H1 (cell line): ENCODE measurements around the gene LSM6. TPM values are rescaled to one million over a fixed set of nuclear protein-coding genes. Genes with fewer than 3 reads are reported as not detected.

Source experiments
- CTCF ChIA-PET: fragments of 300-600 bp; sonication (Branson Sonifier 250); formaldehyde crosslinking; loops from one replicate; lab custom pipeline; 2021; ENCODE audit not compliant: partially characterized antibody; lab: Charles Lee
- POLR2A ChIA-PET: fragments of 300-600 bp; sonication (Branson Sonifier 250); formaldehyde crosslinking; loops from one replicate; lab custom pipeline; 2021; ENCODE audit warnings: inconsistent platforms; ENCODE audit not compliant: partially characterized antibody; lab: Charles Lee
- DNase-seq, 2 experiments: peaks; one replicate each; pipeline versions ENCODE4 v3.0.0 to v3.0.0-alpha.2; 2010 to 2022; ENCODE audit warnings: low spot score in 2 of 2, low read depth in 1 of 2, mixed read lengths in 1 of 2
- FAIRE-seq: peaks from 2 replicates; lab custom pipeline; 2011; peaks lifted over from hg19 to GRCh38; lab: Jason Lieb, UNC
- H2AFZ ChIP-seq: 2 replicates; pipeline ENCODE4 v1.8.1; 2012; ENCODE audit warnings: low read length, inconsistent platforms
- H2AK5ac ChIP-seq: 2 replicates; pipeline ENCODE4 v1.6.1; 2013; ENCODE audit warnings: low read depth, low read length
- H2BK120ac ChIP-seq: replicated peaks from 2 replicates; pipeline ENCODE3; 2013; ENCODE audit warnings: low read depth, low read length, inconsistent platforms
- H2BK12ac ChIP-seq: 2 replicates; pipeline ENCODE4 v1.6.1; 2013; ENCODE audit warnings: low read depth, low read length
- H2BK15ac ChIP-seq: 2 replicates; pipeline ENCODE4 v1.6.1; 2013; ENCODE audit warnings: low read length
- H2BK20ac ChIP-seq: 2 replicates; pipeline ENCODE4 v1.6.1; 2013; ENCODE audit warnings: low read length
- H2BK5ac ChIP-seq: 2 replicates; pipeline ENCODE4 v1.6.1; 2013; ENCODE audit warnings: low read depth, low read length
- H3K14ac ChIP-seq: 2 replicates; pipeline ENCODE4 v1.6.1; 2013; ENCODE audit warnings: inconsistent platforms; ENCODE audit not compliant: insufficient read length
- H3K18ac ChIP-seq: 2 replicates; pipeline ENCODE4 v1.6.1; 2013; ENCODE audit warnings: low read length; ENCODE audit errors: extremely low read depth
- H3K23ac ChIP-seq: 2 replicates; pipeline ENCODE4 v1.6.1; 2013; ENCODE audit warnings: inconsistent platforms; ENCODE audit not compliant: insufficient read length
- H3K23me2 ChIP-seq: 2 replicates; pipeline ENCODE4 v1.6.1; 2013; ENCODE audit warnings: low read depth, low read length
- H3K27ac ChIP-seq: 2 replicates; pipeline ENCODE4 v1.6.1; 2011; ENCODE audit warnings: low read depth, low read length, inconsistent platforms
- H3K27me3 ChIP-seq, 4 experiments: replicated peaks in 1 of 4; 1 replicate in 1 of 4; 2 replicates in 3 of 4; pipeline versions ENCODE4 v1.6.1 to v1.8.1; 2011 to 2013; ENCODE audit warnings: low read length in 3 of 4, mild to moderate bottlenecking in 3 of 4, inconsistent platforms in 2 of 4, mixed read lengths in 2 of 4, moderate library complexity in 1 of 4; ENCODE audit not compliant: control insufficient read depth in 3 of 4, insufficient read depth in 3 of 4; ENCODE audit errors: extremely low read depth in 1 of 4
- H3K36me3 ChIP-seq, 4 experiments: 2 replicates each; pipeline versions ENCODE4 v1.6.1 to v1.8.1; 2011 to 2013; ENCODE audit warnings: mild to moderate bottlenecking in 4 of 4, low read length in 3 of 4, moderate library complexity in 2 of 4, control low read depth in 1 of 4, inconsistent platforms in 1 of 4; ENCODE audit not compliant: insufficient read depth in 4 of 4, control insufficient read depth in 2 of 4
- H3K4ac ChIP-seq: replicated peaks from 2 replicates; pipeline ENCODE3; 2013; ENCODE audit warnings: low read length, low read depth, mixed read lengths, inconsistent platforms; ENCODE audit not compliant: insufficient read length
- H3K4me1 ChIP-seq, 4 experiments: replicated peaks in 1 of 4; 1 replicate in 1 of 4; 2 replicates in 3 of 4; pipeline versions ENCODE4 v1.6.1 to v1.8.1; 2011 to 2013; ENCODE audit warnings: low read length in 3 of 4, inconsistent platforms in 2 of 4, mixed read lengths in 1 of 4; ENCODE audit not compliant: insufficient read depth in 4 of 4, control insufficient read depth in 3 of 4
- H3K4me2 ChIP-seq, 2 experiments: 2 replicates each; pipeline versions ENCODE4 v1.6.1 to v1.8.1; 2011 to 2013; ENCODE audit warnings: low read depth in 2 of 2, low read length in 2 of 2, control low read depth in 1 of 2, inconsistent platforms in 1 of 2, mild to moderate bottlenecking in 1 of 2; ENCODE audit not compliant: insufficient read depth in 1 of 2
- H3K4me3 ChIP-seq, 4 experiments: fragments of 200-600, 300-600 bp in 1 of 4; sonication (generic), shearing (Covaris generic), sonication (Bioruptor Twin) in 1 of 4; 2 replicates each; pipeline versions ENCODE4 v1.5.1 to v1.8.1; 2011 to 2016; ENCODE audit warnings: low read length in 4 of 4, low read depth in 3 of 4, control low read depth in 2 of 4, inconsistent platforms in 2 of 4, mild to moderate bottlenecking in 2 of 4, mixed read lengths in 1 of 4, moderate library complexity in 1 of 4; ENCODE audit not compliant: insufficient read depth in 2 of 4; ENCODE audit errors: extremely low read depth in 1 of 4
- H3K56ac ChIP-seq: replicated peaks from 2 replicates; pipeline ENCODE3; 2013; ENCODE audit warnings: low read depth, mild to moderate bottlenecking, mixed read lengths, low read length, inconsistent platforms; ENCODE audit not compliant: insufficient read length
- H3K79me1 ChIP-seq: 2 replicates; pipeline ENCODE4 v1.6.1; 2013; ENCODE audit warnings: low read depth, low read length, control low read depth
- H3K79me2 ChIP-seq, 2 experiments: 2 replicates each; pipeline versions ENCODE4 v1.6.1 to v1.8.1; 2012 to 2013; ENCODE audit warnings: low read length in 2 of 2, mild to moderate bottlenecking in 2 of 2, inconsistent platforms in 1 of 2; ENCODE audit not compliant: insufficient read depth in 2 of 2, control insufficient read depth in 1 of 2
- H3K9ac ChIP-seq, 4 experiments: replicated peaks in 1 of 4; 1 replicate in 1 of 4; 2 replicates in 3 of 4; pipeline versions ENCODE4 v1.6.1 to v1.8.1; 2011 to 2013; ENCODE audit warnings: low read depth in 3 of 4, low read length in 3 of 4, control low read depth in 2 of 4, mild to moderate bottlenecking in 2 of 4, moderate library complexity in 2 of 4, inconsistent platforms in 1 of 4; ENCODE audit errors: extremely low read depth in 1 of 4
- H3K9me3 ChIP-seq, 2 experiments: 2 replicates each; pipeline versions ENCODE4 v1.6.1 to v1.8.1; 2012 to 2013; ENCODE audit warnings: mild to moderate bottlenecking in 2 of 2, moderate library complexity in 2 of 2, control low read depth in 1 of 2, inconsistent platforms in 1 of 2, low read depth in 1 of 2, low read length in 1 of 2, mixed read lengths in 1 of 2; ENCODE audit not compliant: insufficient read depth in 2 of 2
- H4K20me1 ChIP-seq, 2 experiments: replicated peaks in 1 of 2; 2 replicates each; pipeline versions ENCODE3 to v1.8.1; 2011 to 2013; ENCODE audit warnings: inconsistent platforms in 2 of 2, low read length in 2 of 2, mild to moderate bottlenecking in 1 of 2; ENCODE audit not compliant: insufficient read depth in 2 of 2, control insufficient read depth in 1 of 2
- H4K5ac ChIP-seq: 2 replicates; pipeline ENCODE4 v1.6.1; 2013; ENCODE audit warnings: low read length, low read depth, mixed read lengths, inconsistent platforms; ENCODE audit not compliant: insufficient read length
- H4K8ac ChIP-seq: 2 replicates; pipeline ENCODE4 v1.8.0; 2013; ENCODE audit warnings: mild to moderate bottlenecking, moderate library complexity, low read length, inconsistent platforms; ENCODE audit not compliant: insufficient read depth; ENCODE audit errors: extremely low read depth
- H4K91ac ChIP-seq: replicated peaks from 2 replicates; pipeline ENCODE3; 2013; ENCODE audit warnings: low read length, mixed read lengths, inconsistent platforms; ENCODE audit not compliant: insufficient read length
- BACH1 ChIP-seq: IDR thresholded peaks from 2 replicates; pipeline ENCODE4 v1.6.1; 2012; ENCODE audit warnings: low read length, improper control_type of control experiment
- CBX5 ChIP-seq: fragments of 300-800, 300-1000 bp; sonication (generic); IDR thresholded peaks from 2 replicates; pipeline ENCODE4 v1.7.1; 2016; ENCODE audit warnings: antibody characterized with exemption, low read length, low read depth
- CREB1 ChIP-seq: IDR thresholded peaks from 2 replicates; pipeline ENCODE4 v1.6.1; 2012; ENCODE audit warnings: inconsistent platforms
- EGR1 ChIP-seq: IDR thresholded peaks from 2 replicates; pipeline ENCODE4 v1.6.1; 2011; ENCODE audit warnings: low read depth, low read length, borderline replicate concordance
- HDAC6 ChIP-seq: IDR thresholded peaks from one replicate; pipeline ENCODE4 v1.7.1; 2012; ENCODE audit warnings: low read depth, mild to moderate bottlenecking, inconsistent platforms, low read length, moderate library complexity
- KDM1A ChIP-seq: fragments of 200-600, 300-600 bp; sonication (generic); IDR thresholded peaks from 2 replicates; pipeline ENCODE4 v1.7.1; 2016; ENCODE audit warnings: mild to moderate bottlenecking, low read length, borderline replicate concordance
- NANOG ChIP-seq: IDR thresholded peaks from 2 replicates; pipeline ENCODE4 v1.6.1; 2011; ENCODE audit warnings: low read length, low read depth, mild to moderate bottlenecking, inconsistent platforms; ENCODE audit not compliant: insufficient read depth, poor library complexity, severe bottlenecking
- PHF8 ChIP-seq: fragments of 200-600 bp; sonication (generic); conservative IDR thresholded peaks from 2 replicates; pipeline ENCODE4 v1.7.1; 2012; ENCODE audit warnings: low read depth, mild to moderate bottlenecking, inconsistent platforms, low read length, moderate library complexity
- POLR2AphosphoS5 ChIP-seq: IDR thresholded peaks from 2 replicates; pipeline ENCODE4 v1.6.1; 2011; ENCODE audit warnings: low read depth, low read length
- SIRT6 ChIP-seq: IDR thresholded peaks from one replicate; pipeline ENCODE4 v1.7.1; 2012; ENCODE audit warnings: low read length, inconsistent platforms
- SP2 ChIP-seq: IDR thresholded peaks from 2 replicates; pipeline ENCODE4 v1.6.1; 2012; ENCODE audit warnings: mild to moderate bottlenecking, low read length, inconsistent platforms
- TAF1 ChIP-seq: IDR thresholded peaks from 2 replicates; pipeline ENCODE4 v1.6.1; 2011; ENCODE audit warnings: mild to moderate bottlenecking, low read depth, low read length
- ZNF274 ChIP-seq: IDR thresholded peaks from 2 replicates; pipeline ENCODE4 v1.7.0; 2012; ENCODE audit warnings: low read length, borderline replicate concordance; ENCODE audit errors: extremely low read depth
- WGBS, 2 experiments: shearing (Covaris generic) in 1 of 2; methylation state at CpG; one replicate each; pipeline versions ENCODE4 v1.1.6 to v1.1.7; 2013 to 2015; ENCODE audit warnings: low lambda C conversion rate in 2 of 2, mixed read lengths in 2 of 2, inconsistent platforms in 1 of 2, low coverage in 1 of 2, missing lambda C conversion rate in 1 of 2; ENCODE audit not compliant: insufficient replicate concordance in 2 of 2, insufficient coverage in 1 of 2, insufficient read length in 1 of 2; ENCODE audit errors: extremely low coverage in 1 of 2, missing lambda C conversion rate in 1 of 2; 5-methylcytosine and 5-hydroxymethylcytosine counted together
- polyA plus RNA-seq, 7 experiments: library from polyadenylated mRNA; depleted of rRNA in 3 of 7; stranded (reverse) in 5 of 7; unstranded in 2 of 7; fragments of >200 nt in 5 of 7; fragments of 200-250 nt in 2 of 7; gene quantifications; 1 replicate in 5 of 7; 2 replicates in 1 of 7; 4 replicates in 1 of 7; pipeline versions ENCODE4 v1.2.1 to v1.2.3, GENCODE V29; 2011 to 2013; ENCODE audit warnings: missing spikeins in 2 of 7, mixed read lengths in 2 of 7
- total RNA-seq: library from RNA; stranded (reverse); fragmentation: NEBNext Ultra II Directional; extraction: Animal tissue kit (Norgen Biotek cat#: 25700); gene quantifications from 2 replicates; pipeline ENCODE4 v1.2.1, GENCODE V29; 2021
- TF ChIP-seq, protein P1 (sequence below): IDR thresholded peaks from 2 replicates; pipeline ENCODE4 v1.6.1; 2011; ENCODE audit warnings: low read length, improper control_type of control experiment
- TF ChIP-seq, protein P2 (sequence below): IDR thresholded peaks from 2 replicates; pipeline ENCODE4 v1.6.1; 2012; ENCODE audit warnings: inconsistent platforms

The LSM6 gene
- total and polyA plus RNA-seq, 2 of the 8 experiments (the other 6 are each of a cell fraction or from before 2014, with no cell fraction given) = 40.2 to 63.4 TPM

DNA sequence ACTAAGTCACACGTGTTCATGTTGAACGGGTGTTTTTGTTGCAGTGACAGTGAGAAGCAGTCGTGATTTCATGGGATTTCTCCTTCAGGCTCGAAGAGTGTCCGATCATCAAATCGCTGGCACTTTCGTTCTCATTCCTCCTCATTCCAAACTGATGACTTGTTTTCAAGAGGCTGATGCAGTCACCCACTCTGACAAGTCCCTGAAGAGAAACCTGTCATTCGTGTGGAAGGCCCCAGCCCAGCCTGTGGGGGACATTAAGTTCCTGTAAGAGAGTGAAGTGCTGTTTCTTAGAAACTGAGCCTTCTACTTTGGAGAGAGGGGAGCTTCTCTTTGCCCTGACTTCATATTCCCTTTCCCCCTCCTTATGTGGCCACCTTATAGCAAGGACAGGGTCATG is 46.8 kb downstream of the LSM6 start:
- FAIRE-seq = no peak
- no peak overlapping the region for H3K9ac ChIP-seq

More for the DNA sequence above, 46.8 kb downstream of the LSM6 start:
- CTCF ChIA-PET = interaction anchor here (0.9 to 1.0 kb wide), 2 partner anchors 9 to 21 kb away, joined by 3 to 4 read pairs; no protein-coding TSS in a partner anchor
- no peak overlapping the region for H3K56ac ChIP-seq
- no peaks in the 10 kb centered on the region for H3K9me3 ChIP-seq
- H4K5ac ChIP-seq = no peak overlapping the region
- no peaks in the 10 kb centered on the region for H3K23me2 ChIP-seq
- H2AK5ac ChIP-seq = no peak overlapping the region
- no peak overlapping the region for H3K18ac ChIP-seq
- no peak overlapping the region for H2BK12ac ChIP-seq
- no peaks in the 10 kb centered on the region for H4K20me1 ChIP-seq
- H2BK5ac ChIP-seq = no peak overlapping the region
- 90% methylated on average over 8 of the region's 8 CpGs; no CpG with 5 or more reads in 1 of the 2 experiments for whole genome bisulfite sequencing, 2 experiments
- H2AFZ ChIP-seq = no peak overlapping the region
- DNase-seq = no peak
- no peak overlapping the region for H2BK120ac ChIP-seq
- no peak overlapping the region for H4K91ac ChIP-seq
- no peak overlapping the region for H4K8ac ChIP-seq
- no peaks in the 10 kb centered on the region for H3K27me3 ChIP-seq
- H3K79me1 ChIP-seq = no peaks in the 10 kb centered on the region
- H3K4me3 ChIP-seq = no peak overlapping the region
- H2BK20ac ChIP-seq = no peak overlapping the region
- TF ChIP-seq CBX5 (no peak), EGR1 (no peak), SIRT6 (no peak), TAF1 (no peak), SP2 (no peak), POLR2AphosphoS5 (no peak), HDAC6 (no peak), ZNF274 (no peak), BACH1 (no peak), KDM1A (no peak), PHF8 (no peak), CREB1 (no peak), NANOG (no peak)
- TF ChIP-seq, protein P1, sequence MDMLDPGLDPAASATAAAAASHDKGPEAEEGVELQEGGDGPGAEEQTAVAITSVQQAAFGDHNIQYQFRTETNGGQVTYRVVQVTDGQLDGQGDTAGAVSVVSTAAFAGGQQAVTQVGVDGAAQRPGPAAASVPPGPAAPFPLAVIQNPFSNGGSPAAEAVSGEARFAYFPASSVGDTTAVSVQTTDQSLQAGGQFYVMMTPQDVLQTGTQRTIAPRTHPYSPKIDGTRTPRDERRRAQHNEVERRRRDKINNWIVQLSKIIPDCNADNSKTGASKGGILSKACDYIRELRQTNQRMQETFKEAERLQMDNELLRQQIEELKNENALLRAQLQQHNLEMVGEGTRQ = no peak
- TF ChIP-seq, protein P2, sequence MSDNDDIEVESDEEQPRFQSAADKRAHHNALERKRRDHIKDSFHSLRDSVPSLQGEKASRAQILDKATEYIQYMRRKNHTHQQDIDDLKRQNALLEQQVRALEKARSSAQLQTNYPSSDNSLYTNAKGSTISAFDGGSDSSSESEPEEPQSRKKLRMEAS = no peak
- H3K27ac ChIP-seq = no peak overlapping the region
- no peaks in the 10 kb centered on the region for H3K36me3 ChIP-seq
- H3K4me2 ChIP-seq = no peak overlapping the region
- no peak overlapping the region for H3K14ac ChIP-seq
- no peaks in the 10 kb centered on the region for H3K4me1 ChIP-seq
- H2BK15ac ChIP-seq = no peak overlapping the region
- H3K79me2 ChIP-seq = no peaks in the 10 kb centered on the region
- H3K4ac ChIP-seq = no peak overlapping the region
- no peak overlapping the region for H3K23ac ChIP-seq
- POLR2A ChIA-PET = no interaction called here
